ENCODE results near the gene MITF. TPM values are rescaled to one million over a fixed set of nuclear protein-coding genes. Genes with fewer than 3 reads are reported as not detected.

The MITF gene
- total RNA-seq, 4 donors from 2014 or later = 13.7 to 39.0 (median 27.4) TPM

DNA sequence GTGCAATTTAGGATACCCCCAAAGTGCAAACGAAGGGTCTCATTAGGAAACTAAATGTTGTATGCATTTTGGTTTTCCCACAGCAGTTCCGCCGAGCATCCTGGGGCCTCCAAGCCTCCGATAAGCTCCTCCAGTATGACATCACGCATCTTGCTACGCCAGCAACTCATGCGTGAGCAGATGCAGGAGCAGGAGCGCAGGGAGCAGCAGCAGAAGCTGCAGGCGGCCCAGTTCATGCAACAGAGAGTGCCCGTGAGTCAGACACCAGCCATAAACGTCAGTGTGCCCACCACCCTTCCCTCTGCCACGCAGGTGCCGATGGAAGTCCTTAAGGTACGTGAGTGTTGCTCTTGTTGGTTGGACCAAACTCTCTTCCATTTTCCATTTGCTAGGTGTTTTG lies 139.8 kb downstream of the MITF start:
- DNase-seq (ENCODE audit: low spot score) (no peak), ATAC-seq (ENCODE audit: low FRiP score) (no peak)
- TF ChIP-seq, protein P1, sequence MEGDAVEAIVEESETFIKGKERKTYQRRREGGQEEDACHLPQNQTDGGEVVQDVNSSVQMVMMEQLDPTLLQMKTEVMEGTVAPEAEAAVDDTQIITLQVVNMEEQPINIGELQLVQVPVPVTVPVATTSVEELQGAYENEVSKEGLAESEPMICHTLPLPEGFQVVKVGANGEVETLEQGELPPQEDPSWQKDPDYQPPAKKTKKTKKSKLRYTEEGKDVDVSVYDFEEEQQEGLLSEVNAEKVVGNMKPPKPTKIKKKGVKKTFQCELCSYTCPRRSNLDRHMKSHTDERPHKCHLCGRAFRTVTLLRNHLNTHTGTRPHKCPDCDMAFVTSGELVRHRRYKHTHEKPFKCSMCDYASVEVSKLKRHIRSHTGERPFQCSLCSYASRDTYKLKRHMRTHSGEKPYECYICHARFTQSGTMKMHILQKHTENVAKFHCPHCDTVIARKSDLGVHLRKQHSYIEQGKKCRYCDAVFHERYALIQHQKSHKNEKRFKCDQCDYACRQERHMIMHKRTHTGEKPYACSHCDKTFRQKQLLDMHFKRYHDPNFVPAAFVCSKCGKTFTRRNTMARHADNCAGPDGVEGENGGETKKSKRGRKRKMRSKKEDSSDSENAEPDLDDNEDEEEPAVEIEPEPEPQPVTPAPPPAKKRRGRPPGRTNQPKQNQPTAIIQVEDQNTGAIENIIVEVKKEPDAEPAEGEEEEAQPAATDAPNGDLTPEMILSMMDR (IDR thresholded peaks at IDR 0.05) = no peak

DNA sequence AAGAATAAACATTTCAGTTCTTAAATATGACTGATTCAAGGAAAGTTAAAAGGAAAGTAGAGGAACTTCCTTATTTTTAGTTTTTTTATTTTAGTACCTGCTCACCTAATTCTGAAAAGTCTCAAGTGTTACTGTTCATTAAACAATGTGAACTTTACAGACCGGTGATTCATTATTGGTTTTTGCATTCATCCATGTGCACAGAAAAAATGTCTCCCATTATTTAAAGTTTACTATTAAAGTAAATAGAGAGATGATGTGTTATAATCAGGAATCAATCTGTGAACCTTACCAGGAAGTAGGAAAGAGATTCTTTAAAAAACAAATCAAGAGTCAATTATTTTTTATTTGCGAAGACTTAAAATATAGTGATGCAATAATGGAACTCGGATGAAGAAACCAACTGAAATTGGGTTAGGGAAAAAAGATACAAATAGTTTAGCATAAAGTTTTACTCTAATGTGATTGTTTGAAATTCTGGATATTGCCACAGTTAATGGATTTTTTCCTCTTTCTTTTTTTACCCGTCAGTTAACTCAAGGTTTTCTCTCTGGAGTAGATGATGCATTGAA lies 140.9 kb downstream of the MITF start:
- DNase-seq (ENCODE audit: low spot score) (no peak), ATAC-seq (ENCODE audit: low FRiP score) (no peak)
- TF ChIP-seq, protein P1 (IDR thresholded peaks at IDR 0.05) = no peak

DNA sequence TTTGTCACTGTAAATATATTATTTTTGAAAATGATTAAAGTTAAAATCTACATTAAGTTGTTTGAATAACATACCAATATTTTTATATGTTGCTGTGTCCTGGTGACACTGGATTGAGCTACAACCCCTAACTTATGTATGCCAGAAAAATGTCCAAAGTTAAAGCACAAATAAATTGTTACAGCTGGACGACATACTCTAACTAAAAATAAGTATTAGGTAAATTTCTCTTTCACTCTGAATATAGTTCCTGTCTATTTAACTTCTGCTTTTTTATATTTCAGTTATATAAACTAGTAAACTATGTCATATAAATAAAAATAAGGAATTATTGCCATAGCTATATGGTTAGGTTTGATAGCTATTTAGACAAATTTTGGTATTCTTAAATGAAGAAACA lies 141.8 kb downstream of the MITF start:
- ATAC-seq (ENCODE audit: low FRiP score) (no peak), DNase-seq (ENCODE audit: low spot score) (no peak)
- TF ChIP-seq, protein P1 (IDR thresholded peaks at IDR 0.05) = no peak

DNA sequence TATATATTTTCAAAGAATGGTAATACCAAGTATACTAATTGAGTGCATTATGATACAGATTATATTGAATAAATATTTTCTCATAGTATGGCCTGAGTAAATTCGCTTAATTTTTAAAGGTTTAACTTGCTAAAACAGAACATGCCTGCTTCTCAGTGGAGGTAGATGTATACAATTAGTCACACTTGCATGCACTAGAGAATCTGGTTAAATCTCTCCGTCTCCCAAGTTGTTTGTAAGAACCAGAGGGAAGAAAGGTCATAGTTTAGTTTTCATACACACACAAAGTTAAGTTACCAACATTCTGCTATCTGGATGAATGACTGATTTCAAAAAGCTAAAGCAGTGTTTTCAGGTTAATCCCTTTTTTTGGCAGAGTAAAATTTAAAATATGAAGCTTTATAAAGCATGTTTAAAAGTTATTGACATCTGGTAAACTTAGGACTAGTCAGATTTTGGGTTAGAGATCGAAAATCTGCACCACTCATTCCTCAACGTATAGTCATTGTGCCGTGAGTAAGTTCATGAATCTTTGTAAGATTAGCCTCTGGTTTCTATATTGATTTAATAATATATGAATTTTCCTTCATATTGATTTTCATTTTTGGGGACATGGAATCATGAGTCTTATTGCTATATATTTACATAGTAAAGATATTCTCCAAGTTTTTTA lies 142.6 kb downstream of the MITF start:
- DNase-seq (ENCODE audit: low spot score) (no peak), ATAC-seq (ENCODE audit: low FRiP score) (no peak)
- TF ChIP-seq, protein P1 (IDR thresholded peaks at IDR 0.05) = no peak

DNA sequence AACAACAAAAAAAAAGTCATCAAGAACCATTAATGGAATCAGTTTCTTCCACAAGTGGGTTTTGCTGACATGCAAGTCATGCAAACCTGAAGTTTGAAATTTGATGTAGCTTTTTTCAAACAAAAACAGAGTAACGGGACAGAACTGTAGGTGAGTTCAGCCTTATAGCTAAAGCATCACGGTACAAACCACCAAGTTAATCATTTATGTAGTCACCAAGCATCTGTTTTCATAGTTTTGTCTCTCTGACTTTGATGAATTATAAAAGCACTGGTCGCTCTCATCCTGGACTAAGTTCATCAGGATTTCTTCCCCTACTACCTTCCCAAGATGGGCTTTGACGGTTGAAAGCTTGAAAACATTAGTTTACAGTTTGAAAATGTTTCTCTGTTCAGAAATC lies 143.3 kb downstream of the MITF start:
- no peak for DNase-seq (ENCODE audit: low spot score)
- no peak for ATAC-seq (ENCODE audit: low FRiP score)
- TF ChIP-seq, protein P1 (IDR thresholded peaks at IDR 0.05) = no peak

DNA sequence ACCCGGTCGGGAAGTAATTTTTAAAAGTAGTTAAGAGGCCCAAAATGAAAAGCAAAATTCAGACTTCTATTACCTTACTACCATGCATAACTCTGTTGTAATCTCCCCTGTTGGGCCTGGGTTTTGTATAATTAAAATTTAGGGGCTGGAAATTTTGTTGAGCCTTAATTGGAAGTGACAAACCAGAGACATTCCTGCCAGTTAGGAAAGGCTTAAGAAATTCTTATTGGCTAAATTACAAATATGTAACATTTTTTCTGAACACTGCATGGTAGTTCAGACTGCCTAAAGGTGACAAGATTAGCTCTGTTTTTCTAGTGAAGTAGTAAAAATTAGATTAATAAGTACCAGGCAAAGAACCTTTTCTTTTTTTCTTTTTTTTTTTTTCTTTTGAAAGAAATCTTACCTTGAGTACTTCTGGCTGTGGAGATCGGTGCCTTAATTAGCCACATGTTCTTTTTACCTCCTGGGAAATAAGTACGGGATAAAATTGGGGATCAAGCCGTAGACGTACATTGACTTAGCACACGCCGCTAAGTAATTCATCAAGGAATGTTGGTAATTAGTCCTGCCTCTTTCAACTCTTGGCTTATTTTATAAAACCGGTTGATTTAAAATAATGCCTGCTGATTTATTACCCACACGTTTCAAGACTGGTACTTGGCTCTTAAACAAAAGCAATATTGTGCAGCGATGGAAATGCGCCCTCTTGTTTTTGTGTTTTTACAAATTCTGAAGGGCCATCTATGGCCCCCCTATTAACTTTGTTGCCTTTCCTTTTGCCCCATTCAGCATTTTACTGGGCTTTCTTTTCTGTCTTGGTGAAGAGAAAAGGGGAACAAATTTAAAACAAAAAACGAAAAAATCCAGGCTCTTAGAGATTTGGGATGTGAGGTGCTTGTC lies 149.0 kb downstream of the MITF start:
- DNase-seq (ENCODE audit: low spot score) (no peak), ATAC-seq (ENCODE audit: low FRiP score) (no peak)
- TF ChIP-seq, protein P1 (IDR thresholded peaks at IDR 0.05) = no peak

Data from omental fat pad (tissue), 4 donors.